DMS79 (cell line): ENCODE results near the gene OR2T35.
"Not testable (repeated sequence)": the region's sequence is repeated elsewhere in the genome, so short reads cannot be mapped to it uniquely, and the experiment has no call there.

Experiments used
- DNase-seq: peaks from one replicate; lab custom pipeline; 2025; lab: John Stamatoyannopoulos, UW

OR2T35 gene

GRCh38 chr1:248645178-248645577, at the start of gene OR2T35:
OR2T35 (minus strand) TSS chr1:248645278; CDS start chr1:248639258, 6,020 bp downstream.
- not testable (repeated sequence) for DNase-seq

DNA sequence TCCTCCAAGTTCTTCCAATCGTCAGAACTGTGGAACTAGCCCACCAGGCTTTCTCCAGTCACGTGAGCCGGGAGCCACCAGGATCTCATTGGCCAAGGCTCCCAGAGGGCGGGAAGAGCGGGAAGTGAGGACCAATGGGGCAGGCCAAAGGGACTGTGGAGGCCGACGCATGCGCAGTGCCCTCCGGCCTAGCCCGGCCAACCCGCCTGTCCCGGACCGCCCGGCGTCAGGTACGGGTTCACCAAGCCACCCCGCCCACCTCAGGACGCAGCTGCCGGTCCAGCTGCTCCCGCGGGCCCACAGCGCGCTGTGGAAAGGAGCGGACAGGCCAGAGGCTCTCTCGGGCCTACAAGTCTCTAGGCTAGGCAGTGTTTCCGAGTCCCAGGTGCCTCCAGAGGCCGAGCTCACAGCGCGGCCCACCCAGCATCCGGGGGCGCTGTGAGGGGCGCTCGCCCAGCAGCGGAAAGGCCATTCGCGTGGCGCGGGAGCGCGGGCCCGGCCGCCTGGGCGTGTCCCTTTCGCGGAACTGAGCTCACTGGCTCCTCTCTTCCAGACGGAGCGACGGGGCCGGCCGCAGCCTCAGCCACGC, 46.6 kb upstream of the OR2T35 start:
- no peak for DNase-seq

GRCh38 chr1:248688527-248689298, 43.6 kb upstream of the OR2T35 start:
- DNase-seq: no peak

DNA sequence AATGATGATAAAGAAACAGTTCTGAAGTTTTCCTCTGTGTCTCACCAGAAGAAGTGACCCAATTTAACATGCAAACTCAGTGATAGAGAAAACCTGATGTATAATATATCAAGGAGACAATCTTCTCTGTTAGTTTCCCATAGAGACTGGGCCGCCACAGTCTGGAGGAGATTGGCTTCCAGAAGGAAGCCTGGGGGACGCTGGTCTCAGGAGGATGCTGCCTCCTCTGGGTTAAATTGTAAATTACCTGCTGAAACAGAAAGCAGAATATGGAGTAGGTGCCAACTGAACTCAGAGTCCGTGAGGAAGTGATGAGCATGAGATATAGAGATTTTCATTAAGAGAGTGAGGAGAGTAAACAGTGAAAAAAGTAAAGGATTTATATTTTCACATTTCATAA, 41.7 kb upstream of the OR2T35 start:
- DNase-seq: no peak

- DNase-seq: no peak
Observed at GRCh38 chr1:248681651-248682050, 36.6 kb upstream of the OR2T35 start.

DNA sequence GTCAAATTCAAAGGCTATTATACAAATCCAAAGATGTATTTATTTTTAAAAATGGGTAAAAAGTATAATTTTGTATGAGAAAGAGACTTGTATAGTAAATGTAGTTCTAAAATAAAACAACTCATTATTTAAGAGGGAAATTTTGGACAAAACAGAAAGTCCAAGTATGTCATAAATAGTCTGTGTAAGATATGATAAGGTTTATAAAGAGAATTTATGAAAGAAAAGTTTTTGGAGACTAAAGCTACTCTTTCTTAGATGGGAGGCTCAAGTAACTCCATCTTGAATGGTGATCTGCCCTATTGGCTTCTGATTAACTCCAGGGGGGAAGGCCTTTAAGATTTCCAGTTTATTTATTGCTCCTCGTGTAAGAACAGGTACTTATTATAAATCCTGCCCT, 24.9 kb upstream of the OR2T35 start:
- no peak for DNase-seq

DNA sequence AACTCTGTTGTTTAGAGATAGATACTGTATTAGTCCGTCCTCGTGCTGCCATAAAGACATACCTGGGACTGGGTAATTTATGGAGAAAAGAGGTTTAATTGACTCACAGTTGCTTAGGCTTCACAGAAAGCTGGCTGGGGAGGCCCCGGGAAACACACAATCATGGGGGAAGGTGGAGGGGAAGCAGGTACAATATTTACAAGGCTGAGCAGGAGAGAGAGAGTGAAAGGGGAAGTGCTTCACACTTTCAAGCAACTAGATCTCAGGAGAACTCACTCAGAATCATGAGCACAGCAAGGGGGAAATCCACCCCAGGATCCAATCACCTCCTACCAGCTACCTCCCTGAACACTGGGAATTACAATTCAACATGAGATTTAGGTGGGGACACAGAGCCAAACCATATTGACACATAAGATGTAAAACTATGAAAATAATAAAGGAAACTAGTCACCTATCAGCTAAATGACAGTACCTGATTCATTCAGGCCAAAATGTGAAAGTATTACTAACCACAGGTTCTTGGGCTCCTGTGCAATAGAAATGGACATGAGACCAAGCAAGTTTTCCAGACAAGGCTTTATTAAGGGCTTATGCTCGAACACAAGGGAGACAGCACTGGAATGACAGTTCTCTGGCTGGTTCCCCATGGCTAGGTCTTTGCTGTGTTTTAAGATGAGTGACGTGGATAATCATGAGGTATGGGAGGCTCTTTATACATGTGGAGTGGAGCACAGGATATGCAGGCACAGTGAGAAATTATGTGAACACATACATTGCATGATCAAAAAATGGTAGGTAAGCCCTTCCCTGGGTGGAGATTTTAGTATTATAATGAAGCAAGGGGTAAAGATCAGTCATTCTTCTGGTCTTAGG, 18.6 kb upstream of the OR2T35 start:
- not testable (repeated sequence) for DNase-seq

- not testable (repeated sequence) for DNase-seq
Observed at GRCh38 chr1:248656797-248657196, 11.7 kb upstream of the OR2T35 start.

DNA sequence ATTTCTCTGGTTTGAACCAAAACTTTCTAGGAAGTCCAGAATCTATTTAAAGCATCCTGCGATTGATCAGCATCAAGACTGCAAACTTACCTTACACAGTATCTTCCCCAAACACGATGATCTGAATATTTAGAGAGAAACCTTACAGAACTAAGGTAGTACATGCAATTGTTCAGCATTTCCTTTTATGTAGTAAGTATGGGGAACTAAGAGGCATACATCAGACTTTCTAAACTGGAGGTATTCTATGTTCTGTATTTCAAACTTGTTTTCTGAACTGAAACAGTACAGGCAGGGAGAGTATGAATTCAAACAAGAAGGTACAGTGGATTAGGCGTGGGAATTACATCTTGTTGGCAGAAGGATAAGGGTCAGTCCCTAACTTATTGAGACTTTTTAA, 10.3 kb upstream of the OR2T35 start, which contains the start of gene OR2T27:
OR2T27 (minus strand) TSS at position 175 of the 400 bp plus-strand sequence. CDS start 4,644 bp downstream, outside the sequence.
- DNase-seq: not testable (repeated sequence)

DNA sequence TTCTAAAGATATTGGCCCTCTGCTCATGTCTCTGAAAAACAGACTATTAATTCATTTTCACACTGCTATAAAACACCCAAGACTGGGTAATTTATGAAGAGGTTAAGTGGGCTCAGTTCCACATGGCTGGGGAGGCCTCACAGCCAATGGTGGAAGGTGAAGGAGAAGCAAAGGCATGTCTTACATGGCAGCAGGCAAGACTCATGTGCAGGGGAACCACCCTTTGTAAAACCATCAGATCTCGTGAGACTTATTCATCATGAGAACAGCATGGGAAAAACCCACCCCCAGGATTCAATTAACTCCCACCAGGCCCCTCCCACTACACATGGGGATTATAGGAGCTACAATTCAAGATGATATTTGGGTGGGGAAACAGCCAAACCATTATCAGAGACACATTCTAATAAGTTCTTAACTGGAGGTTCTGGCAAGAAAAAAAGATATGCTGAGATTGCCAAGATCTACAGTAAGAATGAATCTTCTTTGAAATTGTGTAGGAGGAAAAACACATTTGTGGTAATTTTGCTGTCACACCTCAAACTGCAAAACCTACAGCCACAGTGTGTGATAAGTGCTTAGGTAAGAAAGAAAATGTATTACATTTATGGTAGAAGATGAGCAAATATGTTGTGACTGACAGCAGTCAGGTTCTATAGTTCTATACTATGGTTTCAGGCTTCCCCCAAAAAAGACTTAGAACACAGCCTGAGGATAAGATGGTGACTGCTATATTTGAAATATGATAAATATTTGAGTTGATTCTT, 3.9 kb upstream of the OR2T35 start:
- DNase-seq: not testable (repeated sequence)

DNA sequence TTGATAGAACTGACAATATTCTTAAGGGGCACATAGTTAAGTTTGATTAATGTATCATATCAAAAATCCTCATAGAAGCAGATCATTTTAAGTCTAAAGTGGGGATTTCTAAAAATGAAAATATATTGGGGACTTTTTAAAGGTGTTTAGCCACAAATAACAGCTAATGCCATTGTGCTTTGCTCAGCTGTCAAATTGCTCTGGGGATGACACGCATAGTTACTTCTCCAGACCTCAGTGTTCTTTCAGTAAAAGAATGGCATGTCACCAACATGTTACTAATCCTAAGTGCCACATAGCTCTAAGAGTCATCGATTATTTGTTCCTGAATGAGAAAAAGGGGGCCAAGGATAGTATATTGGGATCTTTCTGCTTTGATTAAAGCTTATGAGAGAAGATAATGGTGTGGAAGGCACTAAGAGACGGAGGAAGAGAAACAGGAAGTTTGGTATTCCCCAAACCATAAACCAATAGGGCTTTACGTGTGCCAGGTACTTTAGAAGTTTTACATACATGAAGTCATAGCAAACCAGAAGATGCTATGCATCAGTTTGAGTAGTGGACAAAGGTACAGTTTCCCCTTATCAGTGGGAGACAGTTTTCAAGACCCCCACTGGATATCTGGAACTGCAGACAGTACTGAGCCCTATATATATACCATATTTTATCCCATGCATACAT, 2.0 kb downstream of the OR2T35 start:
- DNase-seq: not testable (repeated sequence)

- DNase-seq: not testable (repeated sequence)
Observed at GRCh38 chr1:248641583-248641982, 3.5 kb downstream of the OR2T35 start.

GRCh38 chr1:248640906-248641305, 4.2 kb downstream of the OR2T35 start:
- DNase-seq: not testable (repeated sequence)

- not testable (repeated sequence) for DNase-seq
Observed at GRCh38 chr1:248639652-248640051, 5.4 kb downstream of the OR2T35 start.

GRCh38 chr1:248636612-248637011, 8.5 kb downstream of the OR2T35 start:
- not testable (repeated sequence) for DNase-seq

DNA sequence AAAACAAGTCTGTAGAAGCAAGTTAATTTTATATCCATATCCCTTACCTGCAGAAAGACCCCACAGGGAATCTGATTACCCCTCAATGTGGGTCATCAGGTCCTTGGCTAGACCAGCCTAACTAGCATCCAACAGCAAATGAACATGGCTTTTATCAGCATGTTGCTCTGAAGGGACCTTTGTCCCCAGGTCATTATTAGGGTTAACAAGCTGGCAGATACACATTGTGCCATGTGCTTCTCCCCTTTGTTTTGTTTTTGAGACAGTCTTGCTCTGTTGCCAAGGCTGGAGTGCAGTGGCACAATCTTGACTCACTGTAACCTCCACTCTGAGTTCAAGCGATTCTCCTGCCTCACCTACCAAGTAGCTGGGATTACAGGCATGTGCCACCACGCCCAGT, 10.1 kb downstream of the OR2T35 start, which contains the start of gene OR2T11:
OR2T11 (minus strand) TSS at position 101 of the 400 bp plus-strand sequence. CDS start 7,963 bp downstream, outside the sequence.
- DNase-seq: not testable (repeated sequence)

GRCh38 chr1:248631354-248632008, 13.6 kb downstream of the OR2T35 start:
- no peak for DNase-seq

GRCh38 chr1:248630551-248630950, 14.5 kb downstream of the OR2T35 start:
- no peak for DNase-seq

DNA sequence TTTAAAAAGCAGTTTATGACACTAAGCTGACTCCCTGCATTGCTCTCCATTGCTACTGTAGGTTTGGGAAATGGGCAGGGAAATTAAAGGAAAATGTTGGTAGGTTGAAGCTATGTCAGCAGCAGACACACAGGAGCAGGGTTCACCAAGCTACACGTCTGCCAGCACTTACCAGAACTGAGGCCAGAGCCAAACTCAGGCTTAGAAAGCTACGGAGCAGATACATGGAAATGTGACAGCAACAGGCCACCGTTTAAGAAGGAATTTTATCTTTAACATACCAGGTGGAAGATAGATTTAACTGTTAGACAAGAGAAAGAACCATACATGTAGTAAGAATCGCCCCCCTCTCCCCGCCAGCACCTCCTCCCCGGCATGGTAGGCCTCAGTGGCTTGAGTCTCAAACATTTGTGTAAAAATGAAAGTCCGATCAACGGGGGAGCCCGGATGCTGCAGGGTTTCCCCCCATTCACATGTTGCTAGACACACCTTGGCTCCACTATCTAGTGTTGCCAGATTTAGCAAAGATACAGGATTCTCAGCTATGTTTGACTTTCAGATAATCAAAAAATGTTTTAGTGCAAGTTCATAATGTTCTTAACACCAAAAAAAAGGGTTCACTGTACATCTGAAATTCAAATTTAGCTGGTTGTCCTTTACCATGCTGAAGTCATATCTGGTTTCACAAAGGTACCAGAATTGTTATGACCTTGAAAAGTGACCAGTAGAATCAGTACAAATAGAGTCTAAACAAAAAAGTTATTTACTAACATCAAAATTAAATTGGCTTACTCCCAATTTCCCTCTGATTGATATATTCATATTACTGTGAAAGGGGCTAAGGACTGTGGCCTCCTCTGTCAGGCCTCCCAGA, 16.9 kb downstream of the OR2T35 start:
- no peak for DNase-seq
